Loucy (cell line): ENCODE measurements around the gene SMG7.

ENCODE experiments used
- CTCF ChIP-seq: fragments of 200-600 bp; sonication (generic); conservative IDR thresholded peaks from 2 replicates; pipeline ENCODE4 v1.5.1; 2014; ENCODE audit warnings: mild to moderate bottlenecking, antibody characterized with exemption, low read length
- EZH2phosphoT487 ChIP-seq: fragments of 200-600 bp; IDR thresholded peaks from 2 replicates; pipeline ENCODE4 v1.6.1; 2018; ENCODE audit warnings: antibody characterized with exemption, mild to moderate bottlenecking, moderate library complexity, borderline replicate concordance

GRCh38 chr1:183497218-183497617, 24.9 kb downstream of the SMG7 start:
- TF ChIP-seq EZH2phosphoT487: no peak
- no peak for TF ChIP-seq CTCF
